Stimulated activated CD8-positive, alpha-beta memory T cell treated with anti-CD3 and anti-CD28 coated beads, Interleukin-7, amount 100 ng/mL, for 24 hours (primary cell): ENCODE data around the gene KRT39.
"Not testable (repeated sequence)": the region's sequence is repeated elsewhere in the genome, so short reads cannot be mapped to it uniquely, and the experiment has no call there.

Experiments
- DNase-seq: peaks from one replicate; pipeline ENCODE4 v3.0.0-alpha.2; 2020; ENCODE audit warnings: low read depth

KRT39 gene

DNA sequence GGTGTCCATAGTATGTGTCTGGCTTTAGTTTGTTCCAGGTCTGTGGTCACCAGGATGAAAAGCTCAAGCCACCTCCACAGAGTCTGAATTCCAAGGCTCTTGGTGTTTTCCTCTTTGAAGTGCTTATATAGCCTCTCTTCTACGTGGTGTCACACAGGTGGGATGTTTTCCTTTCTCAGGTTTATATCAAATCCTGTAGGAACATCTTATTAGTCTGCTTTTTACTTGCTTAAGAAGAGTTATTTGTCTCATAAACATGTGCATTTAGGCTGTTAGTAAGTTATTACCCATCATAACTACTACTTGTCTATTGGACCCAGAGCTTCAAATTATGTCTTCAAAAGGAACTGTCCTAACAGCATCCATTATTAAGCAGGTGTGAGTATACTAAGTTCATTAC, at the start of gene KRT39:
Gene KRT39, minus strand, starts transcription at position 101 of the 400 bp plus-strand sequence. Its CDS starts 92 bp downstream, at position 9.
- DNase-seq, result no peak

DNA sequence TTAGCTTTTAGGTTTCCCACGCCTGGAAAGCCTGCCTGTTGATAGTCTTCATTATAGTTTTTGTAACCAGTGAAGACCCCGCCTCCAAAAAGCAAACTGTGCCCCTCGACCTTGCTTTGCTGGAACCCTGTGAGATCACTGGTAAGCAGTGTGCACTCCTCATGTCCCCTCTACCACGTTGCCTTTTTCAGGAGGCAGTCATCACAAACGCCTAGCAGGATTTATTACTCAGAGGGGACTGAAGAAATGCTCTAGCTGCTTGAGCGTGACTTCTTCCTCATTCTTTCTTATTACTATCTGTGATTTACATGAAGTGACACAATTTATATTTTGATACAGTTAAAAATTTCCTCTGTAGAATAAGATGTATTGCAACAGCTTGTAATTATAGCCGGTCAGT, 48.7 kb upstream of the KRT39 start:
- DNase-seq, result no peak

DNA sequence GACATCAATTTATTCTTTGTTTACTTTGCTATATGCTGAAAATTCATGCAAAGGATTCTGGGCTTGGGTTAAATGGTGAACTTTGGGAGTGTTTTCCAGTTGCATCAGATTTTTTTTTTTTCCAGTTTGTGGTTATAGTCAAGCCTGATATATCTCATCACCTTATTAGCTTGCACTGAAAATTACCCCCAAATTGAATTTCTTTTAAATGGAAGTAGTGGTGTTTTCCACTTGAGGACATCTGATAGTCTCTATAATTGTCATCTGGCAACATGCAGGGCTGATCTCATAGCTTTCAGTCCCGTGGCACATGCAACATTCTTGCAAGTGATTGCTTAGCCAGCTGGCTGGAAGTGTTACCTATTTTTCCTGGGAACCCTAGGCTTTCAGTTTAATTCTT, 46.9 kb upstream of the KRT39 start:
- DNase-seq, result no peak

DNA sequence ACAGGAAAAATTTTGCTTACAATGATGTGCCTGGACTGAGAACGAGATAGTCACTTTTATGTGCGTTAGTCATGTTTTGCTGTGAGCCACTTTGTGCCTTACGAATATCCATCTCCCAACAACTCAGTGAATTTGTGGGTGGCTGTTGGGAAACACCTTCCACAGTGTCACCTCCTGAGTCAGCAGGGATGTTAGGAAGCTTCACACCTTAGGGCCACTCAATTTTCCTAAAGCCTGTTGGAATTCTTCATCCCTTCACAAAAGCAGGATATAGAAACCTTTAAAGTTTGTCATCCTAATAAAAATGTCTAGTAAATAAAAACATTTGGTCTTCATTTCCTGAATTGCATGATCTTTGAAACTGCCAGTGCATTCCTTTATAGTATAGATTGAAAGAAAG, 46.4 kb upstream of the KRT39 start:
- no peak for DNase-seq

DNA sequence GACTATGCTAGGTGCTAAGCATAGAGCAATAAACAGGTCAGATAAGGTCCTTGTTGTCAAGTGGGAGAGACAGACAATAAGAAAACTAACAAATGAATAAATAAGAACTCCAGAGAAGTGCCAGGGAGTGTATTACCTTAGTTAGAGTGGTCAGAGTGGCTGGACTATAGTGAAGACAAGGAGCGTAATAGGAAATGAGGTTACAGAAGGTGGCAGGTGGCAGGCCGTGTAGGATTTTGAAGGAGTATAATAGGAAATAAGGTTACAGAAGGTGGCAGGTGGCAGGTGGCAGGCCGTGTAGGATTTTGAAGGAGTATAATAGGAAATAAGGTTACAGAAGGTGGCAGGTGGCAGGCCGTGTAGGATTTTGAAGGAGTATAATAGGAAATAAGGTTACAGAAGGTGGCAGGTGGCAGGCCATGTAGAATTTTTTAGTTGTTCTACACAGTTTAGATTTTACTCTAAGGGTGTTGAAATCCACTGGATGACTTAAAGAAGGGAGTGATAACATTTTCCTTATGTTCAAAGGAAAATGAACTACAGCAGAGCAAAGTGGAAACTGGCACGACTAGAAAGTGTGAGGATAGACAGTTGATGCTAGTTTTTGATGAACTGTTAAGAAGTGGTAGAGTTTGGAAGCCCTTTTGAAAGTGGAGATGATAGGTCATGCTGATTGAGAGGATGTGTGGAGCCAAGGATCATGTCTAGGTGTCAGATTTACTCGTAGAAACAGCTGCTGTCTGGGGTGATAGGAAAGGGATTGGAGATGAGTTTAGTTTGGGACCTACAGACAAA, 45.8 kb upstream of the KRT39 start:
- no peak for DNase-seq

DNA sequence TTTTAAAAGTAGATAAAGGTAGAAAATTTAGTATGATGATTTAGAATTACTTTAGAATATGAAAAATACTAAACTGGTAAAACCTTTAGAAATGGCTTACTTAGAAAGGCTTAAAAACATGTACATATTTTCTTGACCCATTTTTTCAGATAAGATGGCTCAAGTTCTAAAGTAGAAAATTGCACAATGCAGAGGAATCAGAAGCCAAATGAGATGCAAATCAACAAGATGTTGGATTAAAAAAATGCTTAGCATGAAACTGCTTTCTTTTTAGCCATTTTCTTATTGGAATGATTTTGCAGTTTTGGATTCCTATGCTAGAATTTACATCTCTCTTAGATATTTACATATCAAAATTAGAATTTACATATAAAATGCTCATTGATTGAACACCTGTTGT, 43.7 kb upstream of the KRT39 start:
- no peak for DNase-seq

DNA sequence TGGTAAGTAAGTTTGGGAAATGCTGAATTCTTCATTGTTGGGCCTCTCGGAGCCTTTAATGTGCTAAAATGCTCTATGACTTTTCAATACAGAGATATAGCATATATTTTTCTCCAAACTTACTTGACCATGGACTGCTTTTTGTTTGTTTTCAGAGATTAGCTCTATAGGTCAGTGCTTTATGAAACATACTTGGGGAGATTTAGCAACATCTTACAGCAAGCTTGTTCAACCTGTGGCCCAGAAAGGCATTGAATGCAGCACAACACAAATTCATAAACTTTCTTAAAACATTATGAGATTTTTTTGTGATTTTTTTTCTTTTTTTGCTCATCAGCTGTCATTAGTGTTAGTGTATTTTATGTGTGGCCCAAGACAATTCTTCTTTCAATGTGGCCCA, 43.2 kb upstream of the KRT39 start:
- no peak for DNase-seq

DNA sequence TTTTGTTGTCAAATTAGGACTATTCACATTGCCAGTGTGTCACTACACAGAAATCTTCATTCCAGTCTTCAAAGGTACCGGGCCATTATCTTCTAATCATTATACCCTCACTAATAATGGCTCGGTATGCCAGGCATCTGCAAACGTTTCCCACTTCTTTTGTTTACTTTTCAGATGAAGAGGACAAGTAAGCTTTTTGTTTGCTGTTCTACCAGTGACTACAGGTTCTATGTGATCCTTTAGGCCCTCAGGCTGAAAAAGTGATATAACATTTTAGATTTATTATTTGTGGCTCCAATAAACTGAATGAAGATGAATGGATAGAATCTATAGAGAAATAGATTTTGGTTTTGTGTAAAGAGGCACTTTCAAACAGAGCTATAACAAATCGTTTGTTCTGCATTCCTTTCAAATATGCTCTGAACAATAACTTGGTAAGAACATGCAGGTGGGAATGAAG, 42.6 kb upstream of the KRT39 start:
- no peak for DNase-seq

DNA sequence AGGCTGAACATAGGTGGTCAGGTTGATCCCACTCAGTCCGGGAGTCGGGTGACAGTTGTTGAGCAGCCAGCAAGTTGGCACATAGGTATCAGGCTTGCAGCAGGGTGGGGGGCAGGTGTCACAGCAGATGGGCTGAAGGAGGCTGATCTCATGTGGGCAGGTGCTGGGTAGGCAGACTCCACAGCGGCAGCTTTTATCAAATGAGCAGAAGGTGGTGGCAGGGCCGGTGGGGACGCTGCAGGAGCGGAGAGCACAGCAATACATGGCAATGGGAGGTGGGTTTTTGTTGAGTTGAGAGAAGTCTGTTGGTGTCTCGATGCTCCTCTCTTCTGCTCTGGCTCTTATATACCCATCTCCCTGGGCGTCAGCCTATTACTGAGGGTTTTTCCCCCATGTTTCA, 42.1 kb upstream of the KRT39 start, which contains the start of gene KRTAP3-1:
Gene KRTAP3-1, minus strand, starts transcription at position 318 of the 400 bp plus-strand sequence. Its CDS starts 54 bp downstream, at position 264.
- no peak for DNase-seq

DNA sequence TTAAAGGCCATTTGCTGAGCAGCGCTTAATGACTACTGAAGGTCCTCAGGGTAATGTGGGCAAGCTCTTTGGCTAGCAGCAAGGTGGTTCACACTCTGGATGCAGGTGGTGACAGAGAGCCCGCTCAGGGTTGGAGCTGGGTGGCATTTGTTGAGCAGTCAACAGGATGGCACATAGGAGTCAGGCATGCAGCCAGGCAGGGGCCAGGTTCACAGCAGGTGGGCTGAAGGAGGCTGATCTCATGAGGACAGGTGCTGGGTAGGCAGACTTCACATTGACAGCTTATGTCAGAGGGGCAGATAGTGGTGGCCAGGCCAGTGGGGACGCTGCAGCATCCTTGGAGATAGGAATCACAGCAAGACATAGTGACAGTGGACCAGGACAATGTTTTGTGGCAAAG, 37.6 kb upstream of the KRT39 start:
- DNase-seq, result no peak

DNA sequence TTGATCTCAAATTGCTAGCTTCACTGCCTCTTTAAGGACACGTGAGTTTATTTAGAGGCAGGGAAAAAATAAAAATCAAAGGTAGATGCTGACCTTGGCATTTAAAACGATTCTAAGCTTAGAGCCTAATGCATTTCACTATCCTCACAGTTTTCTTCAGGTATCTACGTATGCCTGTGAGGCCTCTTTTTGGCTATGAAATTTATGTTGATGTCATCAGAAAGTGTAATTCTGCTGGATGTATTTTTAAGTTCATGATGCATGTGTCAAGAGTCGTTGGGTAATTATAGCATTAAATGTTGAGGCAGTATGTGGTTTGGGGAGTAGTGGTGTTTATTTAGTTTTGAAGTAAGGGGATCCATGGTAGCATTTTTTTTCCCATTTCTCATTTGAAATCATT, 37.2 kb upstream of the KRT39 start:
- no peak for DNase-seq

DNA sequence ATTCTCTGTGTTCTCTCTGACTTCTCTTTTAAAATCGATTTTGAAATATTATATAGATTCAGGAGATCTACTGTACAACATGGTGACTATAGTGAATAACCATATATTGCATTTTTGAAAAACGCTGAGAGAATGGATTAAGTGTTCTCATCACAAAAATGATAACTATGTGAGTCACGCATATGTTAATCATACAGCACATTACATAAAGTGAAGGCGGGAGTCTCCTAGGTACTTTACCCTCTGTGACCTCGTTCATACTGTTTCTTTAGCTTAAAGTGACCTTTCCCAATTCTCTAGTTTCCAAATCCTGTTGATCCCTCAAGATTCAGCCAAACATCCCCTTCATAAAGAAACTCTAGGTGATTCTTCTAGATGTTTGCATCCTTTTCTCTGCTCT, 36.1 kb upstream of the KRT39 start:
- DNase-seq, result no peak

DNA sequence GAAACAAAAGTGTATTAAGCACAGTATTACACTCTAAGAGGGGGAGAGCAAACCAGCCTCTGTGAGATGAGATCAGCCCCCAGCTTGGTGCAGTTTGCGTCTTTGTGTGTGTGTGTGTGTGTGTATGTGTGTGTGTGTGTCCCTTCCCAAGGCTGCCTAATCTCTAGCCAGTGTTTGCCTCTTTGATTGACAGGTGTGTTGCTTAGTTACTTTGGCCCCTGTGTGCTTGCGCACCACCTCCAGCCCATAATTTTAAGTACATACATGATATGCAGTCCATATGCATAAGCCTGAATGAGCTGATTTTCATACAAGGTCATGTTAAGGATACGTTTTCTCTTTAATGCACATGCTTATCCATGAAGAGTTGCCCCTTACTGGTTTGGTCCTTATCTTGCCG, 35.0 kb upstream of the KRT39 start:
- no peak for DNase-seq

DNA sequence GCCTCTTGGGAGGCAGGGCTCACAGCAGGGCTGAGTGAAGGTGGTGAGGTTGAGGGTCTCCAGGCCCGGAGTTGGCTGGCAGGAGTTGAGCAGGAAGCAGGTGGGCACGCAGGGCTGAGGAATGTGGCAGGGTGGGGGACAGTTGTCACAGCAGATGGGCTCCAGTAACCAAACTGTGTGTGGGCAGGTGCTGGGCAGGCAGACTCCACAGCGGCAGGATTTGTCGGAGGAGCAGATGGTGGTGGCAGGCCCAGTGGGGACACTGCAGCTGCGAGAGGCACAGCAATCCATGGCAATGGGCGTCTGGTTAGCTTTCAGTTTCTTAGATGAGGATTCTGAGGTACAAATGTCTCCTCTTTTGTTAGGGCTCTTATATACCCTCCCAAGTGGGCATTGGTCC, 32.8 kb upstream of the KRT39 start, which contains the start of gene KRTAP3-2:
Gene KRTAP3-2, minus strand, starts transcription at position 344 of the 400 bp plus-strand sequence. Its CDS starts 53 bp downstream, at position 291.
- not testable (repeated sequence) for DNase-seq

DNA sequence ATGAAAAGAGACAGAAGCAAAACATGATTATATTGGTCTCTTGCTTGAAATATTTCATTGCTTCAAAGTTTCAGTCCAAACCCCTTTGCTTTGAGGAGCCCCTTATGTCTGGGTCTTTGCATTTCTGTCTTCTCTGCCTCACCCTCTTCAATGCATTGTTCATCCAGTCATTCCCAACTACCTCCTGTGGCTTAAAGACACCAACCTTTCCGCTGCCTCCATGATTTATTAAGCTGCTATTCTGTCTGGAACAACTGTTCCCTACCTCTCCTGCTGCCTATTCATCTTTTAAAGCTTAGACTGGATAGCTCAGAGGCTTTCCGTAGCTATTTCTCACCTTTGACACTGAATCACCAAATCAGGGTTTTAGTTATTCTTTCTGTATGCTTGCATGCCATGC, 30.6 kb upstream of the KRT39 start:
- DNase-seq, result no peak

DNA sequence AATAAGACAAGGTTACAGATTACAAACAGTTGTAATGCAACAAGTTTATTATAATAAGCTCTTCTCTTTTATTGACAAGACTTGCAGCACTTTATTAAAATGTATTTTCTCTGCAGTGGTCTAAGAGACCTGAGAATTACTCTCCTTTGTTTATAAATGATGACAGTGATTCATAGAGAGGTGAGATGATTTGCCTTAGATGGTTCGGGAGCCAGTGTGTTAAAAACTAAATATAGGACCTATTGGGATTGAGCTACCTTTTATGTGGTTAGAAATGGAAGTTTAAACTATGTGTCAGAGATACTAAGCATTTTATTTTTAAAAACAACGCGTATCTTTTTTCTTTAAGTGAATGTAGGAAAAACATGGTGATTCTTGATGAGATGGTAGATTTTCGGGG, 30.1 kb upstream of the KRT39 start:
- DNase-seq, result no peak

DNA sequence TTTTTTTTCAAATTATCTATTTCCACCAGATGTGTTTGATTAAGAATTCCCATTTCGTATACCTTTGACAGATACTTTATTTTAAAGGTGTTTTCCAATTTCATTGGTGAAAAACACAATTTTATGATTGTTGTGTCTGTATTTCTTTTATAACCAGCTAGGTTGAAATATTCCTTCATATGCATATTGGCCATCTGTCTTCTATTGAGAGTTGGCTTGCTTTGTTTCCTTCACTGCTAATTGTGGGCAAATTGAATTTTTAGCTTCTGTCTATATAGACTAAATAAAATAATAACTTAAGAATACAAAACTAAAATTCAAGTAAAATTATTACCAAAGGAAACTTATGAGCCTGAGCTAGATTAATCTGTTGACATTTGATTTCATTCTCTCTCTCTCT, 28.4 kb upstream of the KRT39 start:
- DNase-seq, result no peak

DNA sequence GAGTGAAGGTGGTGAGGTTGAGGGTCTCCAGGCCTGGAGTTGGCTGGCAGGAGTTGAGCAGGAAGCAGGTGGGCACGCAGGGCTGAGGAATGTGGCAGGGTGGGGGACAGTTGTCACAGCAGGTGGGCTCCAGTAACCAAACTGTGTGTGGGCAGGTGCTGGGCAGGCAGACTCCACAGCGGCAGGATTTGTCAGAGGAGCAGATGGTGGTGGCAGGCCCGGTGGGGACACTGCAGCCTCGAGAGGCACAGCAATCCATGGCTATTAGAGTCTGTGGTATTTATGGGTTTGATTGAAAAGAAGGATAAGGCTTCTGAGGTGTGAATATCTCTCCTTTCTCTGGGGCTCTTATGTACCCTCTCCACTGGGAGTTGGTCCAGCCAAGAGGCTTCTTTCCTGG, 27.1 kb upstream of the KRT39 start, which contains the start of gene KRTAP3-3:
Gene KRTAP3-3, minus strand, starts transcription at position 326 of the 400 bp plus-strand sequence. Its CDS starts 67 bp downstream, at position 259.
- no peak for DNase-seq

DNA sequence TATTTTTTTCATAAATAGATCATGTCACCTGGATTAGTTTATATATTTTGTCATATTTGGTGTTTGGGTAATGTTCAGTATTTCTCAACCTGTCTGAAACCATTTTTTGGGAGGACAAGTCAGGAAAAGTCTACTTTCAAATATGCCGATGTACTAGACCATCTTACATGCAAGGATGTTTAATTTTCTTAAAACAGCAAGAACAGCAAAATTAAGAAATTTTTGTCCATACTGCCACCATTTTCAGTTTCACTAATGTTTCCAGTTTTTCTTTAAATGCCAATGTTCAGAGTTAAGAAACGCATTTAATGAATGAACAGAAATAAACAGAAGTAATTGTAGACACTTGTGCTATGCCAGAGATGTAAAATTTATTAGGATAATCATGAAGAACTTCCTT, 26.3 kb upstream of the KRT39 start:
- DNase-seq, result no peak

DNA sequence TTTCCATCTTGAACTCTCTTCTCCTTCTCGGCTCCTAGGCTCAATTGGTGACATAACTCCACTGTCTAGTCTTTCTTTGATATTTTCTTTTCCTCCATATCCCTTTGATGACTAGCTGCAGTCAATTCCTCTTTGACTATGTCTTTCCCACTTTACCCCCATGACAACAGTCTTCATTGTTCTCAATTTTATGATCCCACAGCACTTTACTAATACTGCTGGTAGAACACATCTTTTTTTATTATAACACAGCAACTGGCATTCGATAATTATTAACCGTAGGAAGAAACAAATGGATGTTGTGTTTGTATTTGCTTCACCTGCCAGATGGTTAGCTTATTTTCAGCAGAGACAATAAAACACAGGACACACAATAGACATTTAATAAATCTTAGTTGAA, 25.9 kb upstream of the KRT39 start:
- no peak for DNase-seq

DNA sequence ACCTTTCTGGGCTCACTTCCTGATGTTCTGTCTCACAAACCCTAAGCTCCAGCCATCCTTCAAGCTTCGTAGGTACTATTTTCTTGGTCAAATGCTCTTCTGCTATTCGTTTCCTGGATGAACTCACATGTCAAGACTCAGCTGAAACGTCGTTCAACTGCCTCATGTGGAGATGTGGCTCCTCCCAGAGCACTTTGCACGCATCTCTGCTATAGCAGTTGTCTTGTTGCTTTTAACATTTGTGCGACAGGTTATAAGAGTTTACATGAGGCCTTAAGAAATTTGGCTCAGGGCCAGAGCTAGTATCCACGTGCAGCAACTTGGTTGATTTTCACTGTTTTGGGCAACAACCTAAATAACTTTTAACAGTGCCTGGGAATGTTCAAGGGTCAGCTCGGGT, 20.2 kb upstream of the KRT39 start:
- no peak for DNase-seq

DNA sequence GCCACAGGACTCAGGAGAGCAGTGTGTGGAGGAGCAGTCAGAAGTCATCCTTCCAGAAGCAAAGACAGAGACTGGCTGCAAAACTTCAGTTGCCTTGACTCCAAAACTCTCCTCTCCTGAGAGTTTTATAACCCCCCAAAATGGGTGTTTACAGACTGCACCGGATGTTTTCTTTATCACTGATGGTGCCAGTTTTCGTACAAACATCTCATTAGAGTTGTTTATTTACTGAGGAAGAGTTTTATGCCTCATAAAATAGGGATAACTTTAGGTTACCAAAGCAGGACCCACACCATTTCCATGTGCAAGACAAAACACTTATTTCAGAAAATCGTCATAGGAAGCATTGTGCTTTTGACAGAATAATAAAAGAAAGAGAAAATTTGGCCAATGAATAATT, 17.5 kb upstream of the KRT39 start, which contains the start of gene KRT40:
Gene KRT40, minus strand, starts transcription at position 101 of the 400 bp plus-strand sequence. Its CDS starts 53 bp downstream, at position 48.
- DNase-seq, result no peak

DNA sequence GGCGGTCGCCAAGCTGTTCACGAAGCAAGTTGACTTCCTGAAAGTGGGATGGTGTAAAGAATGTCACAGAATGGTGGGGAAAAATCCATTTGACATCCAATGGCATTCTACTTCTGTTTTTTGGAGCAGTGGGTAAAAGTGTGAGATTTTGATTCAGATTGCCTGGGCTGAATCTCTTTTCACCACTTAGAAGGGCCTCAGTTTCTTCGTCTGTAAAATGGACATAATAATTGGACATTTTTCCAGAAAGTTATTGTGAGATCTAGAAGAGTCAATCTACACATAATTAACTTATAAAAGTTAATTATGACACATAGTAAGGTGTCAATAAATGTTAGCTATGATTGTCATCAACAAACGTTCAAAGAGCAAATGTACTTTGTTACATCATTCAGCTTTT, 14.4 kb upstream of the KRT39 start:
- DNase-seq, result no peak

DNA sequence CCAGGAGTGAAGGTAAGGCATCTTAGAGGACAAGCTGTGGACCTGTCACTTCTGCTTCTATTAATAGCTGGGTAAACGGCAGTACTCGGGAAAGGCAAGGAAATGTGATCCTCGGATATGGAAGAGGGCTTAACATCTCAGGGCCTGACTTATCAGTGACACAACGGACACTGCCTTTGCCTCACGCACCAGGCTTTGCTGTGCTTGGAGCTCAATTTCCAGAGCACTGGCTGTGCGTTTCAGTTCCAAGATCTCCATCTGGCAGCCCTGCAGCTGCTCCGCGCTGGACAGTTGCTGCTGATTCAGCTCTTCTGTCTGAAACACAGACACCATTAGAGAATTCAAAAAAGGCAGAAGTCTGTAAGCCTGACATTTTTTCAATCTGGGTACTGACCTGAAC, 13.8 kb upstream of the KRT39 start:
- DNase-seq, result no peak
